ENCODE measurements around the gene EML6. TPM values are rescaled to one million over a fixed set of nuclear protein-coding genes. Genes with fewer than 3 reads are reported as not detected.

EML6 gene
- total RNA-seq, 1 experiment from 2014 or later = 1.5 TPM

DNA sequence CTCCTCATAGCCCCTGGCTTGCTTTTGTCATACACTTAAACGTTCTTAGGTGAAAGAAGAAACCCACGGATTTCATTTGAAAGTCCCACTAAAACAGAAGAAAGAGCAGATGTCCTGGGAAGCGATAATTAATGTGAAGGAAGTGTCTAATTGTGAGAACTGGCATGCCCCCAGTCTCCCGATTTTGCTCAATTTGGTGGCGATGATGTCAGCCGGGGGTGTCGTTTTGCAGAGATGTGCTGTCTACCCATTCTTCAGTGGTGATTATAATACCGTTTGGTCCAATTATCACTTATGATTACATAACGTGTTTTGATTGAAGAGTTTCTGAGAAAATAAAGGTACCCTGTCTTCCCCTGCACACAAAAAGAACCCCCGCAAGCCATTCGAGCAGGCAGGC is 223.7 kb downstream of the EML6 start:
- Histone ChIP-seq H2BK5ac (ENCODE audit: insufficient read length, low read length) (no peak overlapping the region), H4K91ac (ENCODE audit: insufficient read length, low read depth, low read length) (no peak overlapping the region), H3K4ac (ENCODE audit: low read depth, low read length) (no peak overlapping the region), H2AFZ (ENCODE audit: low read length) (no peak overlapping the region), H3K79me1 (ENCODE audit: insufficient read depth, low read depth, low read length, poor library complexity, severe bottlenecking) (no peaks in the 10 kb centered on the region), H3K79me2 (ENCODE audit: insufficient read depth, low read length) (no peaks in the 10 kb centered on the region), H3T11ph (ENCODE audit: low read length) (no peak overlapping the region), H3K23ac (ENCODE audit: insufficient read length, low read depth, low read length) (no peak overlapping the region), H3K56ac (ENCODE audit: insufficient read length, low read depth, low read length) (no peak overlapping the region), H2BK20ac (ENCODE audit: low read depth, low read length, poor library complexity, severe bottlenecking) (no peak overlapping the region), H3K27me3 (ENCODE audit: insufficient read depth, low read length) (no peaks in the 10 kb centered on the region; the same call in 1 of the 2 replicates), H3K14ac (ENCODE audit: insufficient read depth, low read length) (no peak overlapping the region), H3K27ac (ENCODE audit: insufficient read length, low read depth, low read length) (no peak overlapping the region), H4K20me1 (ENCODE audit: control insufficient read depth, insufficient read depth, insufficient read length) (no peaks in the 10 kb centered on the region), H3K4me2 (ENCODE audit: insufficient read depth, insufficient read length, low read length) (no peak overlapping the region), H3K9me3 (ENCODE audit: control insufficient read depth, low read depth, low read length) (no peaks in the 10 kb centered on the region), H4K5ac (ENCODE audit: insufficient read length, low read depth, low read length) (no peak overlapping the region), H3K9ac (ENCODE audit: extremely low read depth, insufficient read length, low read length) (no peak overlapping the region), H2BK120ac (ENCODE audit: low read depth, low read length, poor library complexity, severe bottlenecking) (no peak overlapping the region), H2AK5ac (ENCODE audit: insufficient read length, low read length) (no peak overlapping the region), H3K23me2 (ENCODE audit: insufficient read length, low read depth, low read length, poor library complexity, severe bottlenecking) (no peaks in the 10 kb centered on the region), H3K18ac (ENCODE audit: insufficient read length, low read depth, low read length) (no peak overlapping the region), H2BK12ac (ENCODE audit: insufficient read length, low read depth, low read length) (no peak overlapping the region), H2BK15ac (ENCODE audit: low read depth, low read length) (no peak overlapping the region), H4K8ac (replicated peaks; ENCODE audit: insufficient read length, low read depth, low read length) (no peak overlapping the region), H3K4me1 (ENCODE audit: insufficient read depth, low read length) (no peaks in the 10 kb centered on the region)
- Mint-ChIP-seq H3K27ac (no peak overlapping the region), H3K4me1 (peaks cover 12 to 14% of the 10 kb centered on the region in 2 experiments), H3K4me3 (no peak overlapping the region; a peak in 1 of 5 replicates), H3K27me3 (ENCODE audit: low read depth) (peaks cover 2% of the 10 kb centered on the region), H3K9me3 (peaks cover 4% of the 10 kb centered on the region in 2 experiments), H3K36me3 (ENCODE audit: insufficient read depth in 1 of 3, low read depth in 3 of 3) (peaks cover 3 to 4% (median 4%) of the 10 kb centered on the region in 3 experiments; a peak in 6 of 7 replicates)
- no CpG with 5 or more reads among the region's 11 CpGs for WGBS (ENCODE audit: extremely low coverage, insufficient read length, low lambda C conversion rate)
- TF ChIP-seq CTCF (conservative IDR thresholded peaks at IDR 0.05) = no peak
- no peak for DNase-seq
